ENCODE data around the gene SLF2.

SLF2 gene

GRCh38 chr10:100970076-100970913, 57.5 kb downstream of the SLF2 start:
- Histone ChIP-seq H3K4me3 (replicated peaks; ENCODE audit: insufficient read depth, low read length) (no peak overlapping the region), H3K27ac (replicated peaks) (no peak overlapping the region), H3K27me3 (ENCODE audit: insufficient read depth, poor library complexity, severe bottlenecking) (no peaks in the 10 kb centered on the region)
- DNase-seq (ENCODE audit: low read depth in 1 of 2, low spot score in 1 of 2) = no peak
- TF ChIP-seq REST (IDR thresholded peaks at IDR 0.05; ENCODE audit: insufficient replicate concordance, low read depth) (no peak), SPI1 (IDR thresholded peaks at IDR 0.05; ENCODE audit: borderline replicate concordance, low read depth) (no peak), GABPA (IDR thresholded peaks at IDR 0.05; ENCODE audit: low read depth) (no peak), CTCF (IDR thresholded peaks at IDR 0.05; ENCODE audit: insufficient read depth, low read length) (no peak), POLR2AphosphoS5 (IDR thresholded peaks at IDR 0.05; ENCODE audit: low read depth) (no peak)

- no peak for DNase-seq (ENCODE audit: low read depth in 1 of 2, low spot score in 1 of 2)
- no peak for TF ChIP-seq CTCF (IDR thresholded peaks at IDR 0.05; ENCODE audit: insufficient read depth, low read length)
- TF ChIP-seq SPI1 (IDR thresholded peaks at IDR 0.05; ENCODE audit: borderline replicate concordance, low read depth) = no peak
- no peak for TF ChIP-seq REST (IDR thresholded peaks at IDR 0.05; ENCODE audit: insufficient replicate concordance, low read depth)
- TF ChIP-seq GABPA (IDR thresholded peaks at IDR 0.05; ENCODE audit: low read depth) = no peak
- TF ChIP-seq POLR2AphosphoS5 (IDR thresholded peaks at IDR 0.05; ENCODE audit: low read depth) = no peak
- no peak overlapping the region for H3K4me3 ChIP-seq (replicated peaks; ENCODE audit: insufficient read depth, low read length)
- H3K27ac ChIP-seq (replicated peaks) = no peak overlapping the region
- no peaks in the 10 kb centered on the region for H3K27me3 ChIP-seq (ENCODE audit: insufficient read depth, poor library complexity, severe bottlenecking)
Observed at GRCh38 chr10:100970914-100971811, 58.4 kb downstream of the SLF2 start.

- no peak for TF ChIP-seq CTCF (IDR thresholded peaks at IDR 0.05; ENCODE audit: insufficient read depth, low read length)
- no peak for TF ChIP-seq REST (IDR thresholded peaks at IDR 0.05; ENCODE audit: insufficient replicate concordance, low read depth)
- no peak for TF ChIP-seq GABPA (IDR thresholded peaks at IDR 0.05; ENCODE audit: low read depth)
- TF ChIP-seq POLR2AphosphoS5 (IDR thresholded peaks at IDR 0.05; ENCODE audit: low read depth) = no peak
- no peak for TF ChIP-seq SPI1 (IDR thresholded peaks at IDR 0.05; ENCODE audit: borderline replicate concordance, low read depth)
- DNase-seq (ENCODE audit: low read depth in 1 of 2, low spot score in 1 of 2) = no peak
- H3K27ac ChIP-seq (replicated peaks) = no peak overlapping the region
- no peaks in the 10 kb centered on the region for H3K27me3 ChIP-seq (ENCODE audit: insufficient read depth, poor library complexity, severe bottlenecking)
- no peak overlapping the region for H3K4me3 ChIP-seq (replicated peaks; ENCODE audit: insufficient read depth, low read length)
Observed at GRCh38 chr10:100972115-100972903, 59.5 kb downstream of the SLF2 start.
